ENCODE measurements around the gene ACTN4.
A peak's percentile ranks its signal among the peaks of the same experiment; 100 is the strongest.

GRCh38 chr19:38729653-38730469 is 82.4 kb downstream of the ACTN4 start:
- TF ChIP-seq HDAC2 (IDR thresholded peaks at IDR 0.05) (no peak), POLR2AphosphoS5 (IDR thresholded peaks at IDR 0.05; ENCODE audit: low read length) (no peak), ZNF24 (IDR thresholded peaks at IDR 0.05) (no peak), RCOR1 (conservative IDR thresholded peaks at IDR 0.05; ENCODE audit: low read depth, low read length) (no peak), SPI1 (IDR thresholded peaks at IDR 0.05; ENCODE audit: borderline replicate concordance, insufficient read depth, low read depth, low read length) (no peak), CTCF (IDR thresholded peaks at IDR 0.05 in 2 of 3, conservative IDR thresholded peaks at IDR 0.05 in 1 of 3; ENCODE audit: control insufficient read depth in 2 of 3, extremely low read depth in 1 of 3, insufficient read depth in 1 of 3, low read depth in 3 of 3, low read length in 3 of 3) (peak; percentile 71 to 97 (median 79)), ZNF592 (IDR thresholded peaks at IDR 0.05) (no peak), ZBTB33 (IDR thresholded peaks at IDR 0.05) (no peak), POLR2A (IDR thresholded peaks at IDR 0.05; ENCODE audit: low read depth, low read length) (no peak), REST (IDR thresholded peaks at IDR 0.05; ENCODE audit: low read depth, low read length) (no peak), EZH2 (IDR thresholded peaks at IDR 0.05; ENCODE audit: borderline replicate concordance, control insufficient read depth, low read depth, low read length) (no peak), ELK1 (IDR thresholded peaks at IDR 0.05; ENCODE audit: low read depth, low read length) (no peak), LARP7 (IDR thresholded peaks at IDR 0.05) (no peak)

All from GM12878 (cell line).